NOMO-1 treated with dmso at 0.1 percent for 144 hours (cell line): ENCODE measurements around the gene LAMC2.
"Not testable (repeated sequence)": the region's sequence is repeated elsewhere in the genome, so short reads cannot be mapped to it uniquely, and the experiment has no call there.

Experiments
- DNase-seq: peaks from one replicate; lab custom pipeline; 2025; ENCODE audit not compliant: unreplicated experiment; lab: John Stamatoyannopoulos, UW

LAMC2 gene

GRCh38 chr1:183236158-183236725, 50.2 kb downstream of the LAMC2 start:
- no peak for DNase-seq

- no peak for DNase-seq
These were observed 51.0 kb downstream of the LAMC2 start for GRCh38 chr1:183237046-183237445.

DNA sequence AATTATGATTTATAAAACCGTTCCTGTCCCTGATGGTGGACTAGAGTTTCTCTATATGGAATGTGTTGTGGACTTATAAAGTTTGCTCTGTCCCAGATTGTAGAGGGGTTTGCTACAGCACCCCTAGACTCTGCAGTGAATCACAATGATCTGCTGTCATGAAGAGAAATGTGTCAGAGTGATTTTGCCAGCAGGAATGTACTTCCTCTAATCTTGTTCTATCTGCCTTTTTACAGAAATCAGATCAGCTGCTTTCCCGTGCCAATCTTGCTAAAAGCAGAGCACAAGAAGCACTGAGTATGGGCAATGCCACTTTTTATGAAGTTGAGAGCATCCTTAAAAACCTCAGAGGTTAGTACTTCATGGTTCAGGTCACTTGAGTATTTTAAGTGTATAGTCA, 52.0 kb downstream of the LAMC2 start:
- no peak for DNase-seq

DNA sequence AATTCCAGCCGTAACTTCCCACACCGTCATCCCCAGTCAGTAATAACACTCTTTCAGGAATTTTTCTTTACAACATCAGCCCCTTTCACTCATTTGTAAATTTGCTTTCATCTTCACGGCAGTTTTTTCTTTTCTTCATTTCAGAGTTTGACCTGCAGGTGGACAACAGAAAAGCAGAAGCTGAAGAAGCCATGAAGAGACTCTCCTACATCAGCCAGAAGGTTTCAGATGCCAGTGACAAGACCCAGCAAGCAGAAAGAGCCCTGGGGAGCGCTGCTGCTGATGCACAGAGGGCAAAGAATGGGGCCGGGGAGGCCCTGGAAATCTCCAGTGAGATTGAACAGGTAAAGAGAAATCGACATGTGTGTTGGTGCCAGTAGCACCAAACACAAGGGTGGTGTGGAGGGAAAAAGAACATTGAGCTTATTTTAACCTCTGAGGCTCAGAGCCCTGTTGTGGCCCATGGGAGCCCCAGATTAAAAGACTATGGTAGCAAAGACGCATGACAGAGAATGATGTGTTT, 53.2 kb downstream of the LAMC2 start:
- DNase-seq, result no peak

DNA sequence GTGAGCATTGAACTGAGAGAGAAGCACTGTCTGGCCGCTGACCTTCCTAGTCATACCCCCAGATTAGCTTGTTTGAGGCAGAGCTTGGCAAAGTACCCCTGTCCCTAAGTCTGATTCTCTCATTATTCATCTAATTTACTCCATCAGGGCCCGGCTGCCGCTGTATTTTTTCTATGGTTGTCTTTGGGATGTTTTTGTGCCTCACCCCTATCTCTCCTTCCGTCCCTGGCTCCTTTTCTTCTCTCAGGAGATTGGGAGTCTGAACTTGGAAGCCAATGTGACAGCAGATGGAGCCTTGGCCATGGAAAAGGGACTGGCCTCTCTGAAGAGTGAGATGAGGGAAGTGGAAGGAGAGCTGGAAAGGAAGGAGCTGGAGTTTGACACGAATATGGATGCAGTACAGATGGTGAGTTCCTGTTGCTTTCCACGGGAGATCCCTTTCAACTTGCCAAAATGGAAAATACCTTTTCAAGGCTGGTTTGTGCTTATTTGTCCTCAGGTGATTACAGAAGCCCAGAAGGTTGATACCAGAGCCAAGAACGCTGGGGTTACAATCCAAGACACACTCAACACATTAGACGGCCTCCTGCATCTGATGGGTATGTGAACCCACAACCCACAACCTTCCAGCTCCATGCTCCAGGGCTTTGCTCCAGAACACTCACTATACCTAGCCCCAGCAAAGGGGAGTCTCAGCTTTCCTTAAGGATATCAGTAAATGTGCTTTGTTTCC, 53.9 kb downstream of the LAMC2 start:
- DNase-seq, result no peak

- no peak for DNase-seq
These were observed 54.4 kb downstream of the LAMC2 start for GRCh38 chr1:183240526-183240825.

DNA sequence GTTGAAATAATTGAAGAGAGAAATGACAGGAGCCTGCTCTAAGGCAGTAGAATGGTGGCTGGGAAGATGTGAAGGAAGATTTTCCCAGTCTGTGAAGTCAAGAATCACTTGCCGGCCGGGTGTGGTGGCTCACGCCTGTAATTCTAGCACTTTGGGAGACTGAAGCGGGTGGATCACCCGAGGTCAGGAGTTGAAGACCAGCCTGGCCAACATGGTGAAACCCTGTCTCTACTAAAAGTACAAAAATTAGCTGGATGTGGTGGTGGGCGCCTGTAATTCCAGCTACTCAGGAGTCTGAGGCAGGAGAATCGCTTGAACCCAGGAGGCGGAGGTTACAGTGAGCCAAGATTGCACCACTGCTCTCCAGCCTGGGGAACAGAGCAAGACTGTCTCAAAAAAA, 54.8 kb downstream of the LAMC2 start:
- DNase-seq, result not testable (repeated sequence)

- DNase-seq, result no peak
These were observed 55.4 kb downstream of the LAMC2 start for GRCh38 chr1:183241471-183241870.

- DNase-seq, result no peak
These were observed 56.5 kb downstream of the LAMC2 start for GRCh38 chr1:183242556-183242955.

GRCh38 chr1:183243161-183244050, 57.3 kb downstream of the LAMC2 start:
- peak; percentile 26 for DNase-seq

DNA sequence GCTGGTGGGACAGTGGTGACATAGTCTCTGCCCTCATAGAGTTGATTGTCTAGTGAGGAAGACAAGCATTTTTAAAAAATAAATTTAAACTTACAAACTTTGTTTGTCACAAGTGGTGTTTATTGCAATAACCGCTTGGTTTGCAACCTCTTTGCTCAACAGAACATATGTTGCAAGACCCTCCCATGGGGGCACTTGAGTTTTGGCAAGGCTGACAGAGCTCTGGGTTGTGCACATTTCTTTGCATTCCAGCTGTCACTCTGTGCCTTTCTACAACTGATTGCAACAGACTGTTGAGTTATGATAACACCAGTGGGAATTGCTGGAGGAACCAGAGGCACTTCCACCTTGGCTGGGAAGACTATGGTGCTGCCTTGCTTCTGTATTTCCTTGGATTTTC, 58.4 kb downstream of the LAMC2 start:
- DNase-seq, result no peak

GRCh38 chr1:183245357-183245756, 59.3 kb downstream of the LAMC2 start:
- no peak for DNase-seq

GRCh38 chr1:183246436-183246835, 60.4 kb downstream of the LAMC2 start:
- DNase-seq, result no peak

DNA sequence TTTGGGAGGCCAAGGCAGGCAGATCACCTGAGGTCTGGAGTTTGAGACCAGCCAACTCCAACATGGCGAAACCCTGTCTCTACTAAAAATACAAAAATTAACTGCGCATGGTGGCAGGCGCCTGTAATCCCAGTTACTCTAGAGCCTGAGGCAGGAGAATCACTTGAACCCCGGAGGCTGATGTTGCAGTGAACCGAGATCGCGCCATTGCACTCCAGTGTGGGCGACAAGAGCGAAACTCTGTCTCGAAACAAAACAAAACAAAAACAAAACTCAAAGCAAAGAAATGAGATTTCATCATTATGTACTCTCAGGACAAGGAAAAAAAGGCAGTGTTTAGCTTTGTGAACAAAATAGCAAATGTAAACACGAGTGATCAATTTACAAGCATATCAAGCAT, 61.0 kb downstream of the LAMC2 start:
- no peak for DNase-seq

DNA sequence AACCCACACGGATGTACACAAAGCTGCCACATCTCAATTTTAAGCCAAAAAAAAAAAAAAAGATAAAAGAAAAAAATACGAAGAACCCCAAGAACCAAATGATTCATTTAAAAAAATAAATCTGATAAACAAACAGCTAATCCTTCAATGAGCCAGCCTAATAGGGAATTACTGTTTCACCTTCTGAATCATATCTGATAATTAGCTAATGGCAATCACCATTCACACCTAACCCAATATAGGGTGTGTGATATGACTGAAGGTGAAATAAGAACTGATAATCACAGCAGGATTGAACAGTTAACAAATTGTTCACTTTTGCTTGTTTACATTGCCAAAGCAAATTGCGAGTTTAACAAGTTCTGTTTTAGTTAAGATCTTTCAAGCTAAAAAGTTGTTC, 61.4 kb downstream of the LAMC2 start:
- DNase-seq, result no peak

DNA sequence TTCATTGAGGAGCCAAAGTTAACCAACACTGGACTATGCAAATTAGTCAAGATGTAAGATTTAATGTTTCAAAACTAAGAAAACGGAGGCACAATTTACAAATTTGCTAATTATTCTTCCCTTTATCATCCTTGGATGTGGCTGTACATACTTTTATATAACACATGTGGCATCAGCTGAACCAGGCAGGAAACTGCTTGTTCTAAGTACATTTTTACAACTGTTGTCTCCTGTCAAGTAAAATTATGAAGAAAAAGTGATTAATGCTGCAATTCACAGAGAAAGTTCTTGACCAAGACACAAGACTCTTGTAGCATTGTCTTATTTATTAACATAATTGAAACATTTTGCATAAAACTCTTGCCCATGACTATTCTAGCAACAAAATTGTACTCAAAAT, 61.9 kb downstream of the LAMC2 start:
- DNase-seq, result no peak

GRCh38 chr1:183248989-183249691, 63.1 kb downstream of the LAMC2 start:
- DNase-seq, result no peak

GRCh38 chr1:183249941-183250452, 63.9 kb downstream of the LAMC2 start:
- DNase-seq, result no peak

DNA sequence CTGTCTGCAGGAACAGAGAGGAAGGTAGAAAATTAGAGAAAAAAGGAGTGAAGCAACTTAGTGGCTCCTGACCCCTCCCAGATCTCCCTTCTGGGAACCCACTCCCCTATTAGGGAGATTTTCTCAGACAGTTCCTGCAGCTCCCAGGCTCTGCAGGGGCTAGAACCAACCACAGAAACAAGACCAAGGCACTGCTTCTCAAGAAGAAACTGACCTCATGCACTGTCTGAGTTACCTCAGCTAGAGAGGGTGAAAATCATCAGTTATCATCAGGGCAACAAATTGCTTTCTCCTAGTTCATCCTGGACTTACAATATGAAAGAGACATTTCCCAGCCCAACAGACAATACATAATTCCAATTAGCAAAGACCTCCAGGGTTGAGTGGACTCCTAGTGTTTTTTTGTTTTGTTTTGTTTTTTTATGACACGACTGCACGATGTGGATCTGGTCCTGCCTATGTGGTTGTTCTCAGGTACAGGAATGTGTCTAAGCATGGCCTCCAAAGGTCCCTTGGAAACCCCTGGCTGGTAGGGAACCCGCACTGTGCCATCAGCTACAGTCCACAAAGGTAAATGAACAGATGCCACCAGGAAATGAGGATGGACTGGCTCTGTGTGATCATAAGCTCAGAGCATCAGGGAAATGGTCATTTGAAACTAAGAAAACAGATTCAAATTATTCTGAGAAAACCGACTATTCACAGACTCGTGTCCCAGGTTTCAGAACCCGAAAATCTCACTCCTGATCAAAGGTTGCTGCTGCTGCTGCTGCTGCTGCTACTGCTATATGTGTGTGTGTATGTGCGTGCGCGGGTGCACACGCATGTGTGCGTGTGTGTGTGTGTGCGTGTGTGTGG, 65.3 kb downstream of the LAMC2 start:
- DNase-seq, result no peak

GRCh38 chr1:183251959-183252450, 65.9 kb downstream of the LAMC2 start:
- DNase-seq, result no peak
